Calu3 (cell line): ENCODE results near the gene PLIN4. TPM values are rescaled to one million over a fixed set of nuclear protein-coding genes. Genes with fewer than 3 reads are reported as not detected.

ENCODE experiments used
- BruUV-seq: library from RNA; stranded (reverse); fragments of 400-500 nt; replicated peaks from 2 replicates; lab custom pipeline; 2021; lab: Mats Ljungman, UMichigan
- CTCF ChIA-PET: fragments of 300-600 bp; sonication (Branson Sonifier 250); formaldehyde crosslinking; loops from one replicate; lab custom pipeline; 2022; ENCODE audit warnings: antibody characterized with exemption; lab: Charles Lee
- DNase-seq: peaks from one replicate; pipeline ENCODE4 v3.0.0; 2022
- H3K27ac Mint-ChIP-seq: one replicate; pipeline ENCODE4 v1.8.0; 2022; ENCODE audit warnings: mixed read lengths; ENCODE audit not compliant: unreplicated experiment
- H3K27me3 Mint-ChIP-seq: one replicate; pipeline ENCODE4 v1.8.0; 2022; ENCODE audit warnings: mixed read lengths; ENCODE audit not compliant: unreplicated experiment
- H3K36me3 Mint-ChIP-seq: one replicate; pipeline ENCODE4 v1.8.0; 2022; ENCODE audit warnings: mild to moderate bottlenecking, moderate library complexity, mixed read lengths; ENCODE audit not compliant: insufficient read depth, unreplicated experiment
- H3K4me1 Mint-ChIP-seq: one replicate; pipeline ENCODE4 v1.8.0; 2022; ENCODE audit warnings: mild to moderate bottlenecking, low read depth, mixed read lengths; ENCODE audit not compliant: unreplicated experiment
- H3K4me3 Mint-ChIP-seq: one replicate; pipeline ENCODE4 v1.8.0; 2022; ENCODE audit warnings: mild to moderate bottlenecking, low read depth, moderate library complexity, mixed read lengths; ENCODE audit not compliant: unreplicated experiment
- H3K9me3 Mint-ChIP-seq: one replicate; pipeline ENCODE4 v1.8.0; 2022; ENCODE audit warnings: low read depth, mixed read lengths; ENCODE audit not compliant: unreplicated experiment
- intact Hi-C: fragments of 100-400 bp; cut with micrococcal nuclease; formaldehyde crosslinking; loops from one replicate; pipeline ENCODE4 v1.10.0; 2022; ENCODE audit not compliant: unreplicated experiment
- total RNA-seq: library from RNA; stranded (reverse); gene quantifications from 2 replicates; pipeline ENCODE4 v1.2.3, GENCODE V29; 2022
- TF ChIP-seq, protein P1 (sequence below): fragments of 200-600 bp; IDR thresholded peaks from one replicate; pipeline ENCODE4 v1.8.0; 2022; ENCODE audit warnings: antibody characterized with exemption; ENCODE audit not compliant: unreplicated experiment

Gene PLIN4
- total RNA-seq, 1 experiment from 2014 or later: 1.1 TPM

- no peaks in the 10 kb centered on the region for H3K9me3 Mint-ChIP-seq
- DNase-seq: no peak
- intact Hi-C loops: no loop called here
- CTCF ChIA-PET: interaction anchor here (1.0 kb wide), 1 partner anchor 15 kb away, joined by 5 read pairs; no protein-coding TSS in a partner anchor
- H3K4me3 Mint-ChIP-seq: no peak overlapping the region
- TF ChIP-seq, protein P1, sequence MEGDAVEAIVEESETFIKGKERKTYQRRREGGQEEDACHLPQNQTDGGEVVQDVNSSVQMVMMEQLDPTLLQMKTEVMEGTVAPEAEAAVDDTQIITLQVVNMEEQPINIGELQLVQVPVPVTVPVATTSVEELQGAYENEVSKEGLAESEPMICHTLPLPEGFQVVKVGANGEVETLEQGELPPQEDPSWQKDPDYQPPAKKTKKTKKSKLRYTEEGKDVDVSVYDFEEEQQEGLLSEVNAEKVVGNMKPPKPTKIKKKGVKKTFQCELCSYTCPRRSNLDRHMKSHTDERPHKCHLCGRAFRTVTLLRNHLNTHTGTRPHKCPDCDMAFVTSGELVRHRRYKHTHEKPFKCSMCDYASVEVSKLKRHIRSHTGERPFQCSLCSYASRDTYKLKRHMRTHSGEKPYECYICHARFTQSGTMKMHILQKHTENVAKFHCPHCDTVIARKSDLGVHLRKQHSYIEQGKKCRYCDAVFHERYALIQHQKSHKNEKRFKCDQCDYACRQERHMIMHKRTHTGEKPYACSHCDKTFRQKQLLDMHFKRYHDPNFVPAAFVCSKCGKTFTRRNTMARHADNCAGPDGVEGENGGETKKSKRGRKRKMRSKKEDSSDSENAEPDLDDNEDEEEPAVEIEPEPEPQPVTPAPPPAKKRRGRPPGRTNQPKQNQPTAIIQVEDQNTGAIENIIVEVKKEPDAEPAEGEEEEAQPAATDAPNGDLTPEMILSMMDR: no peak
- H3K4me1 Mint-ChIP-seq: peaks cover 16% of the 10 kb centered on the region
- peaks cover 11% of the 10 kb centered on the region for H3K36me3 Mint-ChIP-seq
- H3K27ac Mint-ChIP-seq: no peak overlapping the region
- BruUV-seq: no TSS peak
- H3K27me3 Mint-ChIP-seq: no peaks in the 10 kb centered on the region
These were observed 23.0 kb upstream of the PLIN4 start for GRCh38 chr19:4541114-4541805.

DNA sequence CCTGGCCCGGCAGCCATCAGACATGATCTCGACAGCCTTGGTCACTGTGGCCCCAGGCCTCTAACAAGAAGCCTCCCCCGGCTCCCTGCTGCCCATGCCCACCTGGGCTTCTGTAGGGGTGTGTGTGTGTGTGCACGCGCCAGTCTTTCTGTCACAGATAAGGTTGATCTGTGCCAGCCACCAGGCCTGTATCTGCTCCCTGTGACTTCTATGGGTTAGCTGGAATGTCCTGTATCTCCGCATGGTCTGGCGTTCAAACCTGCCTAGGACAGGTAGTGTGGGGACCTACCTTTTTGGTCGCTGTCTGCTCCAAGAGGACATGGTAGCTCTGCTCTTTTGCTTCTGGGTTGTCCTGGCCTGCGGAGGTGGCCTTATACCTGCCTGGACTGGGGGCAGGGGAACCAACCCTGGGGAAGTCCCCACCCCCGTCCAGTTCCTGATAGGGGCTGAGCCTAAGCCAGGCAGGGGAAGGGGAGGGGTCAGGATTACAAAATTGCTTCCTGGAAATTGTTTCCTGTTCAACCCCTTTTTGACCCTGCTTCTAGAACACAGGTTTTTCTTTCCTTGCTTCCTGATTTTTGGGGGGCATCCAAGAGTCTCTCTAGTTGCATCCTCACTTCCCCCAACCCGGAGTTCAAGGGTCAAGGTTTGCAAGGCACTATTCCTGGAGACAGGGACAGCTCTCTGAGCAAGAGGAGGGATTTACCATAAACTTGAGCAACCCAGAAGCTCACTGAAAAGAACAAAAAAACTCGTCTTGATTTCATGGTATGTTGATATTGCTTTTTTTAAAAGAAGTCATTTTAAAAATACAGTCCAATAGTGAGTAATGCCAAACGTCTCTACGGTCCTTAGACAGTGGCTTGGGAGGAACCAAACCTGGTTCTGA lies 21.7 kb upstream of the PLIN4 start, which contains the start of gene LRG1:
LRG1 (minus strand) TSS at position 344 of the 889 bp plus-strand sequence; CDS start at position 321, 23 bp downstream.
- H3K4me3 Mint-ChIP-seq: peak within 1 kb of the TSS; percentile 86
- H3K27me3 Mint-ChIP-seq: no peaks in the 10 kb centered on the region
- H3K9me3 Mint-ChIP-seq: no peaks in the 10 kb centered on the region
- TSS peak; percentile 75 for BruUV-seq
- peaks cover 17% of the 10 kb centered on the region for H3K36me3 Mint-ChIP-seq
- H3K27ac Mint-ChIP-seq: peak within 1 kb of the TSS; percentile 77
- DNase-seq: peak; percentile 83
- intact Hi-C loops: no loop called here
- TF ChIP-seq, protein P1: no peak
- H3K4me1 Mint-ChIP-seq: peaks cover 24% of the 10 kb centered on the region
- CTCF ChIA-PET: interaction anchor here (0.7 kb wide), 1 partner anchor 146 kb away, joined by 3 read pairs; no protein-coding TSS in a partner anchor

- H3K4me3 Mint-ChIP-seq: peak overlapping the region; percentile 86
- no peaks in the 10 kb centered on the region for H3K27me3 Mint-ChIP-seq
- DNase-seq: no peak
- peak overlapping the region; percentile 77 for H3K27ac Mint-ChIP-seq
- intact Hi-C loops: no loop called here
- CTCF ChIA-PET: no interaction called here
- TF ChIP-seq, protein P1: no peak
- TSS peak; percentile 65 for BruUV-seq
- H3K36me3 Mint-ChIP-seq: peaks cover 17% of the 10 kb centered on the region
- H3K4me1 Mint-ChIP-seq: peaks cover 24% of the 10 kb centered on the region
- H3K9me3 Mint-ChIP-seq: no peaks in the 10 kb centered on the region
These were observed 20.9 kb upstream of the PLIN4 start for GRCh38 chr19:4539169-4539692.

- H3K9me3 Mint-ChIP-seq: no peaks in the 10 kb centered on the region
- no peak for DNase-seq
- TF ChIP-seq, protein P1: no peak
- H3K27ac Mint-ChIP-seq: no peak overlapping the region
- H3K4me3 Mint-ChIP-seq: peak overlapping the region; percentile 86
- CTCF ChIA-PET: interaction anchor here (0.6 kb wide), 1 partner anchor 13 kb away, joined by 4 read pairs; no protein-coding TSS in a partner anchor
- BruUV-seq: no TSS peak
- no peaks in the 10 kb centered on the region for H3K27me3 Mint-ChIP-seq
- H3K36me3 Mint-ChIP-seq: peaks cover 17% of the 10 kb centered on the region
- intact Hi-C loops: no loop called here
- H3K4me1 Mint-ChIP-seq: peaks cover 24% of the 10 kb centered on the region
These were observed 20.3 kb upstream of the PLIN4 start for GRCh38 chr19:4538601-4538954.
